ENCODE measurements around the gene KCNJ18.
"Not testable (repeated sequence)": the region's sequence is repeated elsewhere in the genome, so short reads cannot be mapped to it uniquely, and the experiment has no call there.

DNA sequence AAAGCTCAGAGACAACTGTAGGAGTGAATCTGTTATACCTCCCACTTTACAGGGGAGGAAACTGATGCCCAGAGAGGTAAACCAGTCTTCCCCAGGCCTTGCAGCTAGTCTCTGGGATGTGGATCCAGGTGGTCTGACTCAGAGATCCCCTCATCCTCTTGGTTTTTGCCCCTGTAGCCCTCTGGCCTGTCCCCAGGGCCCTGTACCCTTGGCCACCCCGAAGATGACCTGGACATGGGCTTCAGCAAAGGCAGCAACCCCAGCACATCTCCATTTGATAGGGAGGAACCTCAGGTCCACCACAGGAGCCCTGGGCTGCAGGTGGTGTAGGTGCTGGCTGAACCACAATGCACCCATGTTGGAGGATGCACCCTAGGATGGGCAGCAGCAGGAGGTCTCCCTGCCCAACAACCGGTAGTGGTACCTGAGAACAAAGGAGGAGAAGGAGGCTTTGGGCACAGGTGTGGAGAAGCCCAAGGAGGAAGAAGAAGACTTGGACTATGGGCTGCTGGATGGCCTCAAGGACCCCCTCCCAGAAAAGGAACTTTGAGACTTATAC, 26.3 kb upstream of the KCNJ18 start:
- TF ChIP-seq CTCF, POLR2A (IDR thresholded peaks at IDR 0.05): not testable (repeated sequence)
